Epithelial cell of proximal tubule (primary cell): ENCODE measurements around the gene YWHAG. TPM values are rescaled to one million over a fixed set of nuclear protein-coding genes. Genes with fewer than 3 reads are reported as not detected.
A peak's percentile ranks its signal among the peaks of the same experiment; 100 is the strongest.
"Not testable (repeated sequence)": the region's sequence is repeated elsewhere in the genome, so short reads cannot be mapped to it uniquely, and the experiment has no call there.

Experiments
- DNase-seq: peaks from one replicate; pipeline ENCODE4 v3.0.0-alpha.2; 2011; ENCODE audit warnings: low read depth
- H3K4me3 ChIP-seq: 2 replicates; pipeline ENCODE4 v1.5.1; 2011; ENCODE audit warnings: low read depth, mild to moderate bottlenecking, low read length
- total RNA-seq: library from RNA; depleted of rRNA; stranded (reverse); fragments of >200 nt; gene quantifications from 2 replicates; pipeline ENCODE4 v1.2.3, GENCODE V29; 2015
- TF ChIP-seq, protein P1 (sequence below): conservative IDR thresholded peaks from 2 replicates; pipeline ENCODE4 v1.5.1; 2012; ENCODE audit warnings: low read depth, mild to moderate bottlenecking, low read length

YWHAG gene
- total RNA-seq, 1 donor from 2014 or later = 74.7 TPM

DNA sequence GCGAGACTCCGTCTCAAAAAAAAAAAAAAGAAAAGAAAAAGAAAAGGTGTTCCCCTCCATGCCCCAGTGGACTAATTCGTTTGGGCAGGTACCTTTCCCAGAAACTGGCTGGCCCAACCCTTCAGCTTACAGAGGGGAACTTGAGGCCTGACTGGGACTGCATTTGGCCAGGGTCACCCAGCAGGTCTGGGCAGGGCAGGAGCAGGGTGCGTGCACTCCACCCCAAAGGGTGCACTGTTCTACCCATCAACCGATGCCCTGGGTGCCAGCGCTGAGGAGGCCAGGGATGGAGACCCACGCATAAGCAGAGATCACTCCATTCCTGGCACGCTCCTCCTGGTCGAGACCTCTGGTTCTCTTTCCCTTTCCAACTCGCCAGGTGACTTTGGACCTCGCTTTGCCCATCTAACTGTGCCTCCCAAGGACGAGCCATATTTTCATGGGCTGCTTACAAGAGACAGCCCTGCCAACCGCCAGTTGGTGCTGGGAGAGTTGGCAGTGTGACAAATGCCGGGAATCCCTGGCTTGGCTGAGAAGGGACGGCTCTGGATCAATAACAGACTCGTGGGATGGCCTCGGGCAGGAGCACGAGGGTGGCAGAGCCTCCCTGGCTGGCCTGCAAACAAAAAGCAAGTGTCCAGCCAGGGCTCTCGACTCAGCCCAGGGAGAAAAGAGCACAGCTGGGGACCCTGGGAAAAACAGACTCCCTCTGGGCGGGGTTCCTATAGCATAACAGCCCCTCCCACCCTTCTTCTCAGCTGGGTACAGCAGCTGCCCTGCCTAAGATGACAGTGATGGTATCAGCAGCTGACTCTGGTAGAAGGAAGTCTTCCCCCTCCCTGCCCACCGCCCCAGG lies 48.5 kb downstream of the YWHAG start:
- no peak for DNase-seq
- H3K4me3 ChIP-seq = no peak overlapping the region
- TF ChIP-seq, protein P1, sequence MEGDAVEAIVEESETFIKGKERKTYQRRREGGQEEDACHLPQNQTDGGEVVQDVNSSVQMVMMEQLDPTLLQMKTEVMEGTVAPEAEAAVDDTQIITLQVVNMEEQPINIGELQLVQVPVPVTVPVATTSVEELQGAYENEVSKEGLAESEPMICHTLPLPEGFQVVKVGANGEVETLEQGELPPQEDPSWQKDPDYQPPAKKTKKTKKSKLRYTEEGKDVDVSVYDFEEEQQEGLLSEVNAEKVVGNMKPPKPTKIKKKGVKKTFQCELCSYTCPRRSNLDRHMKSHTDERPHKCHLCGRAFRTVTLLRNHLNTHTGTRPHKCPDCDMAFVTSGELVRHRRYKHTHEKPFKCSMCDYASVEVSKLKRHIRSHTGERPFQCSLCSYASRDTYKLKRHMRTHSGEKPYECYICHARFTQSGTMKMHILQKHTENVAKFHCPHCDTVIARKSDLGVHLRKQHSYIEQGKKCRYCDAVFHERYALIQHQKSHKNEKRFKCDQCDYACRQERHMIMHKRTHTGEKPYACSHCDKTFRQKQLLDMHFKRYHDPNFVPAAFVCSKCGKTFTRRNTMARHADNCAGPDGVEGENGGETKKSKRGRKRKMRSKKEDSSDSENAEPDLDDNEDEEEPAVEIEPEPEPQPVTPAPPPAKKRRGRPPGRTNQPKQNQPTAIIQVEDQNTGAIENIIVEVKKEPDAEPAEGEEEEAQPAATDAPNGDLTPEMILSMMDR = no peak

DNA sequence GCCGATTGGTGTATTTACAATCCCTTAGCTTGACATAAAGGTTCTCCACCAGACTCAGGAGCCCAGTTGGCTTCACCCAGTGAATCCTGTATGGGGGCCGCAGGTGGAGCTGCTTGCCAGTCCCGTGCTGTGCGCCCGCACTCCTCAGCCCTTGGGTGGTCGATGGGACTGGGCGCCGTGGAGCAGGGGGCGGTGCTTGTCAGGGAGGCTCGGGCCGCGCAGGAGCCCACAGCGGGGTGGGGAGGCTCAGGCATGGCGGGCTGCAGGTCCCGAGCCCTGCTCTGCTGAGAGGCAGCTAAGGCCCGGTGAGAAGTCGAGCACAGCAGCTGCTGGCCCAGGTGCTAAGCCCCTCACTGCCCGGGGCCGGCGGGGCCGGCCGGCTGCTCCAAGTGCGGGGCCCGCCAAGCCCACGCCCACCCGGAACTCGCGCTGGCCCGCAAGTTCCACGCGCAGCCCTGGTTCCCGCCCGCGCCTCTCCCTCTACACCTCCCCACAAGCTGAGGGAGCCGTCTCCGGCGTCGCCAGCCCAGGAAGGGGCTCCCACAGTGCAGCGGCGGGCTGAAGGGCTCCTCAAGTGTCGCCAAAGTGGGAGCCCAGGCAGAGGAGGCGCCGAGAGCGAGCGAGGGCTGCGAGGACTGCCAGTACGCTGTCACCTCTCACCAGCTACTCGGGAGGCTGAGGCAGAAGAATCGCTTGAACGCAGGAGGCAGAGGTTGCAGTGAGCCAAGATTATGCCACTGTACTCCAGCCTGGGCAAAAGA lies 49.3 kb downstream of the YWHAG start:
- DNase-seq, H3K4me3 ChIP-seq: not testable (repeated sequence)

DNA sequence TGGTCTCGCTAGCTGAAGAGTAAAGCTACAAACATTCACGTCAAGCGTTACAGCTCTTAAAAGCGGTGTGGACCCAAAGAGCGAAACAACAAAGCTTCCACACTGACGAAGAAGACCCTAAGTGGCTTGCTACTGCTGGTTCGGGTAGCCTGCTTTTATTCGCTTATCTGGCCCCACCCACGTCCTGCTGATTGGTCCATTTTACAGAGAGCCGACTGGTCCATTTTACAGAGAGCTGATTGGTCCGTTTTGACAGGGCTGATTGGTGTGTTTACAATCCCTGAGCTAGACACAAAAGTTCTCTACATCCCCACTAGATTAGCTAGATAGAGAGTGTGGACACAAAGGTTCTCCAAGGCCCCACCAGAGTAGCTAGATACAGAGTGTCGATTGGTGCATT lies 49.9 kb downstream of the YWHAG start:
- DNase-seq, H3K4me3 ChIP-seq: not testable (repeated sequence)

DNA sequence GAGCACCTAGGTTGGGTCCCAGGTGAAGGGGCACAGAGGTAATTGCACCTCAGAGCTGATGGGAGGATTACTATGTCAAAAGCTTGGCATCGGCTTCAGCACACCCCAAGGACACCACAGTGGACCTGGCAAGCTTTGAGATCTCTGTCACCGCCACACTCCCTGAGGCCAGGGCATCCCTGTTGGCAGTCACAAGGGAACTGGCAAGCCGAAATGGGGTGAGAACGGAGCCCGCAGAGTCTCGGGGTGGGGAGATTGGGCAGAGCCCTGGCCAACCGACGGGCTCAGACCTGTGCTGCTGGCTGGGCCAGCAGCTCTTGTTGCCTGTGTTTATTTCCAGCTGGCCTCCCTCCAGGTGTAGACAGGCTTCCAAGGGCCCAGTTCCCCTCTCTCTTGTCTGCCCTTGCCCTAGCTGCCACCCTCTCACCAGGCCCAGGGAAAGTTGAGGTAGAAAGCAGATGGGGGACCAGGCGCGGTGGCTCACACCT lies 53.9 kb downstream of the YWHAG start:
- H3K4me3 ChIP-seq = no peak overlapping the region
- DNase-seq = no peak
- TF ChIP-seq, protein P1 = no peak

DNA sequence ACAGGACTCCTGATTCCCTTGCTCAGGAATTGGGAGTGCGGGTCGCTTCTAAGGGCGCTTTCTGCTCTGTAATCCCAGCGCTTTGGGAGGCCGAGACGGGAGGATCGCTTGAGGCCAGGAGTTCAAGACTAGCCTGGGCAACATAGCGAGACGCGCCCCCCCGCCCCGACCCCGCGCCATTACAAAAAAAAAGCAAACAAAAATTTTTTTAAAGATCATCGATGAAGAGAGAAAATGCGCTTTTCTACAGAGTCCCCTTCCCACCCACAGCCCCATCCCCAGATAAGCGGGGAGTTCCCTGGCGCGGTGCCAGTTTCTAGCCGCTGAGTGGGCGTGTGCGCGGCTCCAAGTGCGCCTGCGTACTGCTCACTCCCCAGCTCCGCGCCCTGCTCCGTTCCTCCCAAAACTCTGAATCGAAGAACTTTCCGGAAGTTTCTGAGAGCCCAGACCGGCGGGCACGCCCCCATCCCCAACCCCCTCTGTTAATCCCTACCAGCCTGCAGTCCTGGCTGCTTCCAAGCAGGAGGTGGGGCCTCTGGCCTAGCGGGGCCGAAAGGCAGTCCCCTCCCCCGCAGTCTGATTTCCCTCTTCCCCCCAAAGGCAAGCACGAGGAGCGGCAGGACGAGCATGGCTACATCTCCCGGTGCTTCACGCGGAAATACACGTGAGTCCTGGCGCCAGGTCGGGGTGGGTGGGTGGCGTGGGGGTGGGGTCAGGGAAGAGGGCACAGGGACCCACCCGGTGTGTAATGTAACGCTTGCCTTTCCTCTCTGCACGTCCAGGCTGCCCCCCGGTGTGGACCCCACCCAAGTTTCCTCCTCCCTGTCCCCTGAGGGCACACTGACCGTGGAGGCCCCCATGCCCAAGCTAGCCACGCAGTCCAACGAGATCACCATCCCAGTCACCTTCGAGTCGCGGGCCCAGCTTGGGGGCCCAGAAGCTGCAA lies 55.3 kb downstream of the YWHAG start:
- TF ChIP-seq, protein P1 = no peak
- no peak for DNase-seq
- H3K4me3 ChIP-seq = peak overlapping the region; percentile 97

DNA sequence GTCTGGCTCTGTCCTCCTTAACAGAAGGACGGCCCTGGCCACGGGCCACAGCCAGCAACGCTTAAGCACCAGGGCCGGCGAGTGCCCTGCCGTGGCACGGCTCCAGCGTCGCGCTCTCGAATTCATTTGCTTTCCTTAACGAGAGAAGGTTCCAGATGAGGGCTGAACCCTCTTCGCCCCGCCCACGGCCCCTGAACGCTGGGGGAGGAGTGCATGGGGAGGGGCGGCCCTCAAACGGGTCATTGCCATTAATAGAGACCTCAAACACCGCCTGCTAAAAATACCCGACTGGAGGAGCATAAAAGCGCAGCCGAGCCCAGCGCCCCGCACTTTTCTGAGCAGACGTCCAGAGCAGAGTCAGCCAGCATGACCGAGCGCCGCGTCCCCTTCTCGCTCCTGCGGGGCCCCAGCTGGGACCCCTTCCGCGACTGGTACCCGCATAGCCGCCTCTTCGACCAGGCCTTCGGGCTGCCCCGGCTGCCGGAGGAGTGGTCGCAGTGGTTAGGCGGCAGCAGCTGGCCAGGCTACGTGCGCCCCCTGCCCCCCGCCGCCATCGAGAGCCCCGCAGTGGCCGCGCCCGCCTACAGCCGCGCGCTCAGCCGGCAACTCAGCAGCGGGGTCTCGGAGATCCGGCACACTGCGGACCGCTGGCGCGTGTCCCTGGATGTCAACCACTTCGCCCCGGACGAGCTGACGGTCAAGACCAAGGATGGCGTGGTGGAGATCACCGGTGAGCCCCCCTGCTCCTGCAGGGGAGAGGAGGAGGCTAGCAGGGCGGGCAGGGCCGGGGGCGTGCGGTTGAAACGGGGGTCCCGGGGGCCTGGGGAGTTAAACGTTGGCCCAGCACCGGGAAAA lies 56.2 kb downstream of the YWHAG start, which contains the start of gene HSPB1:
TSS of gene HSPB1 (plus strand) at position 327 of the 855 bp plus-strand sequence. CDS start at position 367, 40 bp downstream.
- no peak for DNase-seq
- TF ChIP-seq, protein P1 = no peak
- peak within 1 kb of the TSS; percentile 97 for H3K4me3 ChIP-seq

DNA sequence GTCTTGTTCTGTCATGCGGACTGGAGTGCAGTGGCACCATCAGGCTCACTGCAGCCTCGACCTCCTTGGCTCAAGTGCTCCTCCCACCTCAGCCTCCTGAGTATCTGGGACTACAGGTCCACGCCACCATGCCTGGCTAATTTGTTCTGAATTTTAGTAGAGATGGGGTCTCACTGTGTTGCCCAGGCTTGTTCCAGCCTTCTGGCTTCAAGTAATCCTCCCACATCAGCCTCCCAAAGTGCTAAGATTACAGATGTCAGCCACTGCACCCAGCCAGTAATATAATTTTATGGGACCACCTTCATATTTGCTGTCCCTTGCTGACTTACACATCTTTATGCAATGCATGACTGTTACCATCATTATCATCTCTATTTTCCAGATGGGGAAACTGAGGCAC lies 57.8 kb downstream of the YWHAG start:
- TF ChIP-seq, protein P1 = no peak
- no peak for DNase-seq

More for the DNA sequence above, 57.8 kb downstream of the YWHAG start:
- H3K4me3 ChIP-seq = no peak overlapping the region
